GM19025 (cell line): ENCODE data around the gene SLC22A24.
"Not testable (repeated sequence)": the region's sequence is repeated elsewhere in the genome, so short reads cannot be mapped to it uniquely, and the experiment has no call there.

Source experiments
- ATAC-seq: cut with Tn5 transposase; IDR thresholded peaks from one replicate; pipeline ENCODE4 v1.9.1; 2021; ENCODE audit warnings: mild to moderate bottlenecking, low read depth, moderate library complexity; ENCODE audit not compliant: unreplicated experiment

The SLC22A24 gene

DNA sequence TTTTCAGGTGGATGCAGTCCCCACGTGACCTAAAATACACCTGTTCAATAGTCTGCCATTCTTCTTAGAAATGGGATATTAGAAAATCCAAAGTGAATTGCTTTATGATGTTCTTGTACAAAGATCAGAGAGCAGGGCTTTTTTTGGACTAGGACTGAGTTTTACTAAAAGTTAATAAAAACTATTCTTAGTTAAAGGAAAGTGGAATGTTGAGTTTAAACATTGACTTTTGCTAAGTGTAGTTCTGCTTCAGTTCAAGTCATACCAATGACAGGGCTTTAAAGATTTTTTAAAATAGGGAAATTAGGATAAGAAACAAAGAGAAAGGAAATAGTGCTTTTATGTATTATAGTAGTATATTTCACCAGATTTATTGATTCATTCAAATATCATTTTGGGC is at the start of gene SLC22A24:
Gene SLC22A24 (minus strand): TSS at position 101 of the 400 bp plus-strand sequence. CDS start 442 bp downstream, outside the sequence.
- no peak for ATAC-seq

DNA sequence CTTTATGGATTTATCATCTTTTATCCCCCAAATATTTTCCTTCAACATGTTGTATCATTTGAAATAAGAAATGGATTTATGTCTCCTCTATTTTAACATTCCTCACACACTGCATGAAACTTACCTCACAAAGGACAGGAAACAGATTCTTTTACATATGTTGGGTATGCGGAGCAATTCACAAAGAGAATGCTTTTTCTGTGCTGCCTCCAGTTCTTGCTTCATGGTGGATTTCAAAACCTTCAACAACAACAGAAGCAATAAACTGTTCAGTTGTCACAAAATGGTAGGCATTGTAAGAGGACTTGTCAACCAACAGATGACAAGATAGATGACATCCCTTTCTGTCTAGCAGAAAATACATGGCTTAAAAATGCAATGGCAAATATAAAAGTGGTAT is 36.5 kb upstream of the SLC22A24 start:
- no peak for ATAC-seq

DNA sequence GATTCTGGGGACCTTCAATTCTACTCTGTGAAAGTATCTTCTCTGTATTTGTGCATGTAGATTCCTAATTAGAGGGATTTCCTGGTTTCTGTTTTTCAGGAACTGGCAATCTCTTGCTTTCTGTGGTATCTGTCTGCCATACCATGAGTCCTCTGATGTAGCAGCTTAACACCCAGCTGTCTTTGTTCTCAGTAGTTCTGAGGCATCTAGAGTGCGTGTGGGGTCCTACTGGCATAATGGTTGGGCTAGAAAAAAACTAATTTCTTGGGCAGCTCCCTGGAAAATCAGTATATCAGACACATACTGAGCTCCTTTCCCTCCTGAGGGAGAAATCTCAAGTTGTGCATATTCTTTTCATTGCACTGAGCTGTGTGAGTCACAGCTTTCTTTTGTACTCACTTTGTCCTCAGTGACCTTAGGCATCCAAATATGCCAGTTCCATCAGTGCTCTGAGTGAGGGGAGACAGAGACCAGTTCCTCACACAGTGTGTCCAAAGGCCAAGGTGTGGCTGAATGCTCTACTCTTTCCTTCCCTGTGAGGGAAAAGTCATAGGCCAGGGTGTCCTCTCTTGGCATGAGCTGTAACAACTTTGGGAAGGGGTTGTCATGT is 35.5 kb upstream of the SLC22A24 start:
- no peak for ATAC-seq

- no peak for ATAC-seq
Observed at GRCh38 chr11:63177872-63178271, 33.9 kb upstream of the SLC22A24 start.

- ATAC-seq = no peak
Observed at GRCh38 chr11:63165706-63166310, 21.8 kb upstream of the SLC22A24 start.

GRCh38 chr11:63155794-63156193 is 11.8 kb upstream of the SLC22A24 start:
- no peak for ATAC-seq

DNA sequence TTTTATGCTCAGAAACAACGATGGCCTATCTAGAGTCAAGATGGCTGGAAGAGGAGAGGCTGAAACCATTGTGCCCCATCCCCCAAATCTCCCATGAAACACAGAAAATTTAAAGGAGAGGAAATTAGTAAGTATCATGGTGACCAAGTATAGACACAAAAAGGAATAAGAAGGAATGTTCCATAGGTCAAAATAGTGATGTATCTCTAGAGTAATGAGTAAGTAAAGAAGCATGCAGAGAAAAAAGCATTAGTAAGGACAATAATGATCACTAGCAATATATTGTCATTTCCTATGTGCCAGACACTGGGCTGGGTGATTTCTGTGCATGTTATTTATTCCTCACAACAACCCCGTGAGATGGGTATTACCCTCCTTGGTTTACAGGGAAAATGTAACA is 2.6 kb upstream of the SLC22A24 start:
- no peak for ATAC-seq

DNA sequence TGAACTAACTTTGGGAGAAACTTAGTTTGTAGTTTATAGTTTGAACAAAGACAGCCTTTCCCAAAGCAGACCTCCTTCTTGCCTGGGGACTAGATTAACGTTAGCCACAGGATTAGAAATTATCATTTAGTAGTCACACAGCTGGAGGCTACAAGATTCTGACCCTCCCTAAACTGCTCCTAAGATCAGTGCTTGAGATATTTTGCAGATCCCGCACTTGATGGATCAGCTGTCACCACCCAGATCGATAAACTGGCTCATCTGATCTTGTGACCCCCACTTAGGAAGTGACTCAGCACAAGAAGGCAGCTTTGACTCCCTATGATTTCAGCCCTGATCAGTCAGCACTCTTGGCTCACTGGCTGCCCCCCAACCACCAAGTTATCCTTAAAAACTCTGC is 1.6 kb downstream of the SLC22A24 start:
- no peak for ATAC-seq

GRCh38 chr11:63132985-63133775 is 10.8 kb downstream of the SLC22A24 start:
- no peak for ATAC-seq

GRCh38 chr11:63099555-63099954 is 44.5 kb downstream of the SLC22A24 start:
- ATAC-seq = no peak

GRCh38 chr11:63080682-63081081 is 63.3 kb downstream of the SLC22A24 start:
- ATAC-seq = no peak

- not testable (repeated sequence) for ATAC-seq
Observed at GRCh38 chr11:63046203-63046602, 97.8 kb downstream of the SLC22A24 start.

- ATAC-seq = no peak
Observed at GRCh38 chr11:63042596-63042995, 101.4 kb downstream of the SLC22A24 start.

GRCh38 chr11:63032457-63032856 is 111.6 kb downstream of the SLC22A24 start:
- ATAC-seq = no peak
